ENCODE data around the gene THSD4. TPM values are rescaled to one million over a fixed set of nuclear protein-coding genes. Genes with fewer than 3 reads are reported as not detected.

The THSD4 gene
- total RNA-seq, 2 experiments from 2014 or later, result not detected

GRCh38 chr15:71753346-71753745 is 638.1 kb downstream of the THSD4 start:
- Mint-ChIP-seq H3K36me3 (ENCODE audit: low read depth) (no peaks in the 10 kb centered on the region), H3K27ac (no peak overlapping the region), H3K9me3 (no peaks in the 10 kb centered on the region), H3K27me3 (peaks cover 19% of the 10 kb centered on the region), H3K4me1 (ENCODE audit: low read depth) (no peaks in the 10 kb centered on the region), H3K4me3 (no peak overlapping the region)
- no peak for TF ChIP-seq CTCF (IDR thresholded peaks at IDR 0.05)
- Histone ChIP-seq H3K36me3 (ENCODE audit: insufficient read depth, low read length) (no peaks in the 10 kb centered on the region), H3K9me3 (ENCODE audit: control insufficient read depth in 1 of 2, insufficient read depth in 1 of 2, low read length in 2 of 2) (peaks cover 0 to 3% of the 10 kb centered on the region in 2 experiments), H3K4me3 (ENCODE audit: low read length) (no peak overlapping the region), H3K27ac (ENCODE audit: low read depth in 1 of 2, low read length in 2 of 2) (no peak overlapping the region), H3K4me1 (ENCODE audit: insufficient read depth, low read length) (no peaks in the 10 kb centered on the region), H3K27me3 (ENCODE audit: control insufficient read depth in 1 of 2, insufficient read depth in 2 of 2, low read length in 2 of 2) (peaks cover 0 to 10% of the 10 kb centered on the region in 2 experiments)
- DNase-seq (no peak), ATAC-seq (ENCODE audit: poor library complexity) (no peak)
- intact Hi-C loops (cut with DNase I, micrococcal nuclease), result no loop called here
- ChIA-PET POLR2A (no interaction called here), CTCF (interaction anchor here (1.5 kb wide), 1 partner anchor 9 kb away, joined by 5 read pairs; no protein-coding TSS in a partner anchor)

DNA sequence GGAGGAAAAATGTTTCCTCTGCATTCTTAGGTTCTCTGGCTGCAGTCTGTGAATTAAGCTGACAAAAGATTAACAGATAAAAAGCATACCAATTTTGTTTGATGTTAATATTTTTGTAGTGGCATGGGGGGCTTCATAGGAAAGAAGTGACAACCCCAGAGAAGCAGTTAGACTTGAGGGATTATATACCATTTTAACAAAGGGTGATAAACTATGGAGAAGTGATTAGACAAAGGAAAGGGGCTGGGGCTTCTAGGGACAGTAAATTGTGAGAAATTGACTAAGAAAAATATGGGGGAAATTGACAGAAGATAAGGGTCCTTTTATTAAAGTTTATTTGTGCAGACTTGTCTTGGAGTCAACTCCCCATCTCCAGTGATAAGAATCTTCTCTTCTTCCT is 639.4 kb downstream of the THSD4 start:
- TF ChIP-seq CTCF (IDR thresholded peaks at IDR 0.05), result no peak
- POLR2A ChIA-PET, result no interaction called here
- CTCF ChIA-PET, result interaction anchor here (0.6 kb wide), 1 partner anchor 1270 kb away, joined by 3 read pairs; no protein-coding TSS in a partner anchor
- peaks cover 0 to 3% of the 10 kb centered on the region in 2 experiments for H3K9me3 ChIP-seq (ENCODE audit: control insufficient read depth in 1 of 2, insufficient read depth in 1 of 2, low read length in 2 of 2)
- Mint-ChIP-seq H3K9me3 (no peaks in the 10 kb centered on the region), H3K27me3 (peaks cover 19% of the 10 kb centered on the region), H3K4me1 (ENCODE audit: low read depth) (no peaks in the 10 kb centered on the region), H3K36me3 (ENCODE audit: low read depth) (no peaks in the 10 kb centered on the region), H3K27ac (no peak overlapping the region), H3K4me3 (no peak overlapping the region)
- no peaks in the 10 kb centered on the region for H3K4me1 ChIP-seq (ENCODE audit: insufficient read depth, low read length)
- ATAC-seq (ENCODE audit: poor library complexity) (no peak), DNase-seq (no peak)
- H3K4me3 ChIP-seq (ENCODE audit: low read length), result no peak overlapping the region
- H3K27ac ChIP-seq (ENCODE audit: low read depth in 1 of 2, low read length in 2 of 2), result no peak overlapping the region
- H3K36me3 ChIP-seq (ENCODE audit: insufficient read depth, low read length), result no peaks in the 10 kb centered on the region
- peaks cover 0 to 10% of the 10 kb centered on the region in 2 experiments for H3K27me3 ChIP-seq (ENCODE audit: control insufficient read depth in 1 of 2, insufficient read depth in 2 of 2, low read length in 2 of 2)
- intact Hi-C loops (cut with DNase I, micrococcal nuclease), result no loop called here

GRCh38 chr15:71755092-71755970 is 640.1 kb downstream of the THSD4 start:
- H3K4me3 ChIP-seq (ENCODE audit: low read length), result no peak overlapping the region
- H3K9me3 ChIP-seq (ENCODE audit: control insufficient read depth in 1 of 2, insufficient read depth in 1 of 2, low read length in 2 of 2), result peaks cover 0 to 3% of the 10 kb centered on the region in 2 experiments
- peaks cover 0 to 5% of the 10 kb centered on the region in 2 experiments for H3K27me3 ChIP-seq (ENCODE audit: control insufficient read depth in 1 of 2, insufficient read depth in 2 of 2, low read length in 2 of 2)
- Mint-ChIP-seq H3K27me3 (peaks cover 15% of the 10 kb centered on the region), H3K4me1 (ENCODE audit: low read depth) (no peaks in the 10 kb centered on the region), H3K4me3 (no peak overlapping the region), H3K36me3 (ENCODE audit: low read depth) (no peaks in the 10 kb centered on the region), H3K27ac (no peak overlapping the region), H3K9me3 (no peaks in the 10 kb centered on the region)
- no peak overlapping the region for H3K27ac ChIP-seq (ENCODE audit: low read depth in 1 of 2, low read length in 2 of 2)
- ATAC-seq (ENCODE audit: poor library complexity) (no peak), DNase-seq (no peak)
- H3K4me1 ChIP-seq (ENCODE audit: insufficient read depth, low read length), result no peaks in the 10 kb centered on the region
- H3K36me3 ChIP-seq (ENCODE audit: insufficient read depth, low read length), result no peaks in the 10 kb centered on the region
- intact Hi-C loops (cut with DNase I, micrococcal nuclease), result no loop called here
- no peak for TF ChIP-seq CTCF (IDR thresholded peaks at IDR 0.05)
- CTCF ChIA-PET, result interaction anchor here (0.6 kb wide), 1 partner anchor 1269 kb away, joined by 3 read pairs; no protein-coding TSS in a partner anchor
- POLR2A ChIA-PET, result no interaction called here

Data from CD4-positive, alpha-beta T cell (primary cell).